C4-2B (cell line): ENCODE results near the gene SWI5.

ENCODE experiments used
- ZFX ChIP-seq: fragments of 450-650 bp; IDR thresholded peaks from 2 replicates; pipeline ENCODE4 v1.6.1; 2017
- TF ChIP-seq, protein P1 (sequence below): fragments of 450-650 bp; conservative IDR thresholded peaks from 2 replicates; pipeline ENCODE4 v1.5.1; 2017; ENCODE audit warnings: mild to moderate bottlenecking

DNA sequence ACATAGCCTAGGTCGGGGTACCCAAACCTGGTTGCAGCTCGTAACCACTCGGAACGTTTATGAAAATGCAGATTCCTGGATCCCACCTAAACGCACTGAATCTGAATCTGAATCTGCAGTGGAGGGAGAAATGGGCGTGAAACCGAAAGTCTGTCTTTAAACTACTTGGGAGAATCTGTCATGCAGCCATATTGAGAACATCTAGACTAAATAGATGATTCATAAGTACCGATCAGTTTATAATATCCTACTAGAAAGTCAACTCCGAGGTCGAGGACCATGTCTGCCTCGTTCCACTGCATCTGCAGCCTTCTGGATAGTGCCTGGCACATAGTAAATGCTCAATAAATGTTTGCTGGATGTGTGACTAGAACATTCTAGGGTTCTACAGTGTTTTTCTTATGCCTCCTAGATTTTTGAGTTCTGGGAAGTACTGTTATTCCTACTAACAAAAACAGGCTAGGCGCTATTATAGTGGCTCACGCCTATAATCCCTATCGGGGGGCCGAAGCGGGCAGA, 47.2 kb downstream of the SWI5 start:
- TF ChIP-seq, protein P1, sequence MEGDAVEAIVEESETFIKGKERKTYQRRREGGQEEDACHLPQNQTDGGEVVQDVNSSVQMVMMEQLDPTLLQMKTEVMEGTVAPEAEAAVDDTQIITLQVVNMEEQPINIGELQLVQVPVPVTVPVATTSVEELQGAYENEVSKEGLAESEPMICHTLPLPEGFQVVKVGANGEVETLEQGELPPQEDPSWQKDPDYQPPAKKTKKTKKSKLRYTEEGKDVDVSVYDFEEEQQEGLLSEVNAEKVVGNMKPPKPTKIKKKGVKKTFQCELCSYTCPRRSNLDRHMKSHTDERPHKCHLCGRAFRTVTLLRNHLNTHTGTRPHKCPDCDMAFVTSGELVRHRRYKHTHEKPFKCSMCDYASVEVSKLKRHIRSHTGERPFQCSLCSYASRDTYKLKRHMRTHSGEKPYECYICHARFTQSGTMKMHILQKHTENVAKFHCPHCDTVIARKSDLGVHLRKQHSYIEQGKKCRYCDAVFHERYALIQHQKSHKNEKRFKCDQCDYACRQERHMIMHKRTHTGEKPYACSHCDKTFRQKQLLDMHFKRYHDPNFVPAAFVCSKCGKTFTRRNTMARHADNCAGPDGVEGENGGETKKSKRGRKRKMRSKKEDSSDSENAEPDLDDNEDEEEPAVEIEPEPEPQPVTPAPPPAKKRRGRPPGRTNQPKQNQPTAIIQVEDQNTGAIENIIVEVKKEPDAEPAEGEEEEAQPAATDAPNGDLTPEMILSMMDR, result no peak
- TF ChIP-seq ZFX, result no peak
